PC-3 (cell line): Measurements from ENCODE around the gene GPR148. TPM values are rescaled to one million over a fixed set of nuclear protein-coding genes. Genes with fewer than 3 reads are reported as not detected.

Experiments
- ATAC-seq: fragments of 200-7000 bp; cut with Tn5 transposase; 2 replicates; pipeline ENCODE4 v1.9.1; 2020; ENCODE audit warnings: mild to moderate bottlenecking, moderate library complexity
- BruUV-seq: library from RNA; stranded (reverse); fragments of 400-500 nt; replicated peaks from 2 replicates; lab custom pipeline; 2021; lab: Mats Ljungman, UMichigan
- CTCF ChIA-PET: fragments of 300-600 bp; sonication (Branson Sonifier 250); formaldehyde crosslinking; loops from one replicate; lab custom pipeline; 2022; ENCODE audit warnings: antibody characterized with exemption; lab: Charles Lee
- POLR2A ChIA-PET: fragments of 300-600 bp; sonication (Branson Sonifier 250); formaldehyde crosslinking; loops from one replicate; lab custom pipeline; 2022; ENCODE audit warnings: antibody characterized with exemption; ENCODE audit not compliant: unreplicated experiment; lab: Charles Lee
- DNase-seq: peaks from one replicate; pipeline ENCODE4 v3.0.0-alpha.2; 2015
- H2AFZ ChIP-seq: fragments of 300-600 bp; sonication (generic); 2 replicates; pipeline ENCODE4 v1.6.0; 2016; ENCODE audit warnings: antibody characterized with exemption, low read length
- H3F3A ChIP-seq: fragments of 300-600 bp; sonication (generic); one replicate; pipeline ENCODE4 v1.6.0; 2017; ENCODE audit warnings: antibody characterized with exemption, low read length, control low read depth, mild to moderate bottlenecking; ENCODE audit not compliant: unreplicated experiment
- H3K27ac ChIP-seq: fragments of 300-600 bp; sonication (generic); 2 replicates; pipeline ENCODE4 v1.5.1; 2016; ENCODE audit warnings: mild to moderate bottlenecking, low read length
- H3K27me3 ChIP-seq: fragments of 300-600 bp; sonication (generic); 2 replicates; pipeline ENCODE4 v1.6.1; 2016; ENCODE audit warnings: low read length, mixed read lengths
- H3K36me3 ChIP-seq: fragments of 300-600 bp; sonication (generic); 2 replicates; pipeline ENCODE4 v1.6.1; 2016; ENCODE audit warnings: low read depth, mixed run types, low read length, mixed read lengths
- H3K4me1 ChIP-seq: fragments of 300-600 bp; sonication (generic); 2 replicates; pipeline ENCODE4 v1.5.1; 2016; ENCODE audit warnings: low read length; ENCODE audit not compliant: insufficient read depth
- H3K4me2 ChIP-seq: fragments of 300-600 bp; sonication (generic); 2 replicates; pipeline ENCODE4 v1.6.0; 2016; ENCODE audit warnings: low read length
- H3K4me3 ChIP-seq: fragments of 300-600 bp; sonication (generic); 2 replicates; pipeline ENCODE4 v1.5.1; 2016; ENCODE audit warnings: mild to moderate bottlenecking, low read length, mixed read lengths
- H3K79me2 ChIP-seq: fragments of 300-600 bp; sonication (generic); 2 replicates; pipeline ENCODE4 v1.6.1; 2017; ENCODE audit warnings: low read length, mixed read lengths
- H3K9ac ChIP-seq: fragments of 300-600 bp; sonication (generic); 2 replicates; pipeline ENCODE4 v1.6.0; 2016; ENCODE audit warnings: mild to moderate bottlenecking, low read length
- H3K9me2 ChIP-seq: fragments of 300-600 bp; sonication (generic); replicated peaks from 2 replicates; pipeline ENCODE4 v1.6.1; 2016; ENCODE audit warnings: mixed run types, low read length, mixed read lengths
- H3K9me3 ChIP-seq: fragments of 300-600 bp; sonication (generic); 2 replicates; pipeline ENCODE4 v1.6.1; 2016; ENCODE audit warnings: low read length, mixed read lengths
- H4K20me1 ChIP-seq: fragments of 300-600 bp; sonication (generic); 2 replicates; pipeline ENCODE4 v1.6.1; 2016; ENCODE audit warnings: low read length, mixed read lengths
- CTCF ChIP-seq: fragments of 300-600 bp; sonication (generic); conservative IDR thresholded peaks from 2 replicates; pipeline ENCODE4 v1.5.1; 2017; ENCODE audit warnings: antibody characterized with exemption, low read depth, mild to moderate bottlenecking, low read length
- EZH2 ChIP-seq: fragments of 300-600 bp; sonication (generic); IDR thresholded peaks from one replicate; pipeline ENCODE4 v1.6.1; 2017; ENCODE audit warnings: antibody characterized with exemption, mild to moderate bottlenecking, low read length; ENCODE audit not compliant: unreplicated experiment
- EZH2phosphoT487 ChIP-seq: fragments of 300-600 bp; sonication (generic); IDR thresholded peaks from 2 replicates; pipeline ENCODE4 v1.6.1; 2018; ENCODE audit warnings: mild to moderate bottlenecking, antibody characterized with exemption, low read length, borderline replicate concordance
- intact Hi-C: fragments of 100-400 bp; cut with micrococcal nuclease; formaldehyde crosslinking; loops from 2 replicates; pipeline ENCODE4 v1.9.0; 2023
- total RNA-seq: library from RNA; depleted of rRNA; stranded (reverse); fragments of >200 nt; gene quantifications from 2 replicates; pipeline ENCODE4 v1.2.3, GENCODE V29; 2014

Gene GPR148
- total RNA-seq, 1 experiment from 2014 or later: not detected

GRCh38 chr2:130736487-130736886 lies 7.6 kb downstream of the GPR148 start:
- TF ChIP-seq EZH2: no peak
- no peak for TF ChIP-seq EZH2phosphoT487
- no peak for TF ChIP-seq CTCF
- Histone ChIP-seq H3K4me1 (no peaks in the 10 kb centered on the region), H3K4me2 (no peak overlapping the region), H3K4me3 (no peak overlapping the region), H4K20me1 (no peaks in the 10 kb centered on the region), H3K9ac (no peak overlapping the region), H3K36me3 (no peaks in the 10 kb centered on the region), H3K9me3 (no peaks in the 10 kb centered on the region), H3K79me2 (no peaks in the 10 kb centered on the region), H3K27me3 (peaks cover 40% of the 10 kb centered on the region), H3F3A (no peaks in the 10 kb centered on the region), H3K9me2 (no peaks in the 10 kb centered on the region), H3K27ac (no peak overlapping the region), H2AFZ (no peak overlapping the region)
- DNase-seq: no peak
- no peak for ATAC-seq
- POLR2A ChIA-PET: no interaction called here
- intact Hi-C loops: no loop called here
- BruUV-seq: no TSS peak
- CTCF ChIA-PET: no interaction called here

- no peaks in the 10 kb centered on the region for H3F3A ChIP-seq
- ChIA-PET CTCF (no interaction called here), POLR2A (no interaction called here)
- no peaks in the 10 kb centered on the region for H3K79me2 ChIP-seq
- DNase-seq: no peak
- H3K4me1 ChIP-seq: no peaks in the 10 kb centered on the region
- no peak overlapping the region for H2AFZ ChIP-seq
- intact Hi-C loops: no loop called here
- no peaks in the 10 kb centered on the region for H4K20me1 ChIP-seq
- no peak overlapping the region for H3K4me2 ChIP-seq
- no peak for ATAC-seq
- H3K9me2 ChIP-seq: no peaks in the 10 kb centered on the region
- H3K4me3 ChIP-seq: no peak overlapping the region
- no peaks in the 10 kb centered on the region for H3K9me3 ChIP-seq
- H3K36me3 ChIP-seq: no peaks in the 10 kb centered on the region
- H3K9ac ChIP-seq: no peak overlapping the region
- TF ChIP-seq CTCF (no peak), EZH2phosphoT487 (no peak), EZH2 (no peak)
- no peak overlapping the region for H3K27ac ChIP-seq
- no TSS peak for BruUV-seq
- H3K27me3 ChIP-seq: peaks cover 44% of the 10 kb centered on the region
Observed at GRCh38 chr2:130737592-130737991, 8.7 kb downstream of the GPR148 start.

- H3F3A ChIP-seq: no peaks in the 10 kb centered on the region
- ATAC-seq (no peak), DNase-seq (no peak)
- no peaks in the 10 kb centered on the region for H3K9me2 ChIP-seq
- intact Hi-C loops: no loop called here
- H3K9ac ChIP-seq: no peak overlapping the region
- no peaks in the 10 kb centered on the region for H3K4me1 ChIP-seq
- BruUV-seq: no TSS peak
- no peak overlapping the region for H3K4me3 ChIP-seq
- H3K79me2 ChIP-seq: no peaks in the 10 kb centered on the region
- no peaks in the 10 kb centered on the region for H3K36me3 ChIP-seq
- CTCF ChIA-PET: no interaction called here
- TF ChIP-seq EZH2phosphoT487: no peak
- TF ChIP-seq CTCF: no peak
- no peak for TF ChIP-seq EZH2
- no peak overlapping the region for H2AFZ ChIP-seq
- H4K20me1 ChIP-seq: no peaks in the 10 kb centered on the region
- no peak overlapping the region for H3K27ac ChIP-seq
- no peak overlapping the region for H3K4me2 ChIP-seq
- H3K27me3 ChIP-seq: peaks cover 57% of the 10 kb centered on the region
- POLR2A ChIA-PET: no interaction called here
- H3K9me3 ChIP-seq: no peaks in the 10 kb centered on the region
Observed at GRCh38 chr2:130740671-130741070, 11.8 kb downstream of the GPR148 start.
